GM23338 (cell line): ENCODE data around the gene MBOAT1.

ENCODE experiments used
- CREB1 ChIP-seq: fragments of 250-450 bp; sonication (Bioruptor Pico); IDR thresholded peaks from 2 replicates; pipeline ENCODE4 v1.5.0; 2020; ENCODE audit warnings: low read depth, mild to moderate bottlenecking, moderate library complexity
- EZH2 ChIP-seq: fragments of 200-600 bp; sonication (generic); IDR thresholded peaks from one replicate; pipeline ENCODE4 v1.8.0; 2017; ENCODE audit warnings: antibody characterized with exemption, mild to moderate bottlenecking, low read depth; ENCODE audit not compliant: unreplicated experiment
- EZH2phosphoT487 ChIP-seq: fragments of 200-600 bp; sonication (generic); IDR thresholded peaks from one replicate; pipeline ENCODE4 v1.8.1; 2018; ENCODE audit warnings: antibody characterized with exemption; ENCODE audit not compliant: unreplicated experiment
- POLR2AphosphoS5 ChIP-seq: IDR thresholded peaks from 2 replicates; pipeline ENCODE4 v1.6.1; 2016; ENCODE audit warnings: antibody characterized with exemption, low read depth
- REST ChIP-seq: IDR thresholded peaks from one replicate; pipeline ENCODE4 v1.6.1; 2018; ENCODE audit warnings: antibody characterized with exemption; ENCODE audit not compliant: unreplicated experiment
- STAT1 ChIP-seq: IDR thresholded peaks from one replicate; pipeline ENCODE4 v1.6.1; 2016; ENCODE audit warnings: antibody characterized with exemption; ENCODE audit not compliant: unreplicated experiment
- ZNF114 ChIP-seq: fragments of 250-450 bp; sonication (Bioruptor Pico); IDR thresholded peaks from 2 replicates; pipeline ENCODE4 v1.5.0; 2020; ENCODE audit warnings: mild to moderate bottlenecking, moderate library complexity
- ZNF462 ChIP-seq: fragments of 250-450 bp; sonication (Bioruptor Pico); IDR thresholded peaks from 2 replicates; pipeline ENCODE4 v1.5.0; 2020; ENCODE audit warnings: mild to moderate bottlenecking, moderate library complexity
- TF ChIP-seq, protein P1 (sequence below), 2 experiments: fragments of 200-600 bp in 1 of 2; sonication (generic) in 1 of 2; conservative IDR thresholded peaks; 2 replicates each; pipeline versions ENCODE4 v1.5.1 to v1.6.1; 2016 to 2017; ENCODE audit warnings: antibody characterized with exemption in 2 of 2, low read depth in 2 of 2, mild to moderate bottlenecking in 2 of 2, moderate library complexity in 1 of 2
- TF ChIP-seq, protein P2 (sequence below): IDR thresholded peaks from 2 replicates; pipeline ENCODE4 v1.6.1; 2016; ENCODE audit warnings: antibody characterized with exemption

GRCh38 chr6:20068421-20068988 lies 143.8 kb downstream of the MBOAT1 start:
- TF ChIP-seq POLR2AphosphoS5 (no peak), CREB1 (CRISPR knock-in tag) (no peak), EZH2 (no peak), EZH2phosphoT487 (no peak), ZNF114 (CRISPR knock-in tag) (no peak), STAT1 (no peak), REST (no peak), ZNF462 (CRISPR knock-in tag) (no peak)
- TF ChIP-seq, protein P1, sequence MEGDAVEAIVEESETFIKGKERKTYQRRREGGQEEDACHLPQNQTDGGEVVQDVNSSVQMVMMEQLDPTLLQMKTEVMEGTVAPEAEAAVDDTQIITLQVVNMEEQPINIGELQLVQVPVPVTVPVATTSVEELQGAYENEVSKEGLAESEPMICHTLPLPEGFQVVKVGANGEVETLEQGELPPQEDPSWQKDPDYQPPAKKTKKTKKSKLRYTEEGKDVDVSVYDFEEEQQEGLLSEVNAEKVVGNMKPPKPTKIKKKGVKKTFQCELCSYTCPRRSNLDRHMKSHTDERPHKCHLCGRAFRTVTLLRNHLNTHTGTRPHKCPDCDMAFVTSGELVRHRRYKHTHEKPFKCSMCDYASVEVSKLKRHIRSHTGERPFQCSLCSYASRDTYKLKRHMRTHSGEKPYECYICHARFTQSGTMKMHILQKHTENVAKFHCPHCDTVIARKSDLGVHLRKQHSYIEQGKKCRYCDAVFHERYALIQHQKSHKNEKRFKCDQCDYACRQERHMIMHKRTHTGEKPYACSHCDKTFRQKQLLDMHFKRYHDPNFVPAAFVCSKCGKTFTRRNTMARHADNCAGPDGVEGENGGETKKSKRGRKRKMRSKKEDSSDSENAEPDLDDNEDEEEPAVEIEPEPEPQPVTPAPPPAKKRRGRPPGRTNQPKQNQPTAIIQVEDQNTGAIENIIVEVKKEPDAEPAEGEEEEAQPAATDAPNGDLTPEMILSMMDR (conservative IDR thresholded peaks at IDR 0.05; ENCODE audit: low read depth in 2 of 2), result no peak
- TF ChIP-seq, protein P2, sequence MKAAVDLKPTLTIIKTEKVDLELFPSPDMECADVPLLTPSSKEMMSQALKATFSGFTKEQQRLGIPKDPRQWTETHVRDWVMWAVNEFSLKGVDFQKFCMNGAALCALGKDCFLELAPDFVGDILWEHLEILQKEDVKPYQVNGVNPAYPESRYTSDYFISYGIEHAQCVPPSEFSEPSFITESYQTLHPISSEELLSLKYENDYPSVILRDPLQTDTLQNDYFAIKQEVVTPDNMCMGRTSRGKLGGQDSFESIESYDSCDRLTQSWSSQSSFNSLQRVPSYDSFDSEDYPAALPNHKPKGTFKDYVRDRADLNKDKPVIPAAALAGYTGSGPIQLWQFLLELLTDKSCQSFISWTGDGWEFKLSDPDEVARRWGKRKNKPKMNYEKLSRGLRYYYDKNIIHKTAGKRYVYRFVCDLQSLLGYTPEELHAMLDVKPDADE, result no peak
